ENCODE data around the gene ZCCHC2. TPM values are rescaled to one million over a fixed set of nuclear protein-coding genes. Genes with fewer than 3 reads are reported as not detected.

The ZCCHC2 gene
- total and polyA plus RNA-seq, 2 of the 13 experiments (the other 11 are each of a cell fraction or from before 2014, with no cell fraction given), result 62.5 to 76.1 TPM

DNA sequence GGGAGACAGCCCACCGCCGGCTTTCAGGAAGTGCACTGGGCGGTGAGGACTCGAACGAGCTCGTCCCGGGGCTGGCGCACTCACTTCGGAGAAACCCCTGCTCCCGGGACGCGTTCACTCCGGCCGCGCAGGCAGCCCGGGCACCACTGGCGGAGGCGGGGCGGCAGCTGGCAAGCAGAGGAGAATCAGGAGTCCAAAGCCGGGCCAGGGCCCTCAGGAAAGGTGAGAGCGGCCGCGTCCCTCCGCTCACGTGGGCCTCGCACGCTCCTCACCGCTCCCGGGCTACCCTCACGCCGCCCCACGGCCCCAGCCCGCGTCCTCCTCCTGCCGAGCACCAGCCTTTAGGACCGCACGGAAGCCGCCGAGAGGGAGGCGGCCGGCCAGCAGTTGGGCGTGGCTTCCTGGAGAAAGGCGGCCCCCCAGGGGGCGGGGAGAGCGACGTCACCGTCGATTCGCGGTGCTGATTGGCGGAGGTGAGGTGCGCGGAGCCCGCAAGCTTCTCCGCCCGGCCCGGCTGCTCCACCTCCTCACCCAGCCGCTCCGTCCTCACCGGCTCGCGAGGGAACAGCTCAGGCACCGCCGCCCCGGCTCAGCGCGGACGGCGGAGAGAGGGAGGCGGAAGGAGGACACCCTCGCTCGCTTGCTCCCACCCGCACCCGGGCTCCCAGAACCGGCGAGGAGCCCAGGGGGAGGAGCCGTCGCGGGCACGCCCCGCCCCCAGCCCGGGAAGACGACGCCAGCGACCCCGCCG, at the start of gene ZCCHC2 (continued):
- TF ChIP-seq, protein P1, sequence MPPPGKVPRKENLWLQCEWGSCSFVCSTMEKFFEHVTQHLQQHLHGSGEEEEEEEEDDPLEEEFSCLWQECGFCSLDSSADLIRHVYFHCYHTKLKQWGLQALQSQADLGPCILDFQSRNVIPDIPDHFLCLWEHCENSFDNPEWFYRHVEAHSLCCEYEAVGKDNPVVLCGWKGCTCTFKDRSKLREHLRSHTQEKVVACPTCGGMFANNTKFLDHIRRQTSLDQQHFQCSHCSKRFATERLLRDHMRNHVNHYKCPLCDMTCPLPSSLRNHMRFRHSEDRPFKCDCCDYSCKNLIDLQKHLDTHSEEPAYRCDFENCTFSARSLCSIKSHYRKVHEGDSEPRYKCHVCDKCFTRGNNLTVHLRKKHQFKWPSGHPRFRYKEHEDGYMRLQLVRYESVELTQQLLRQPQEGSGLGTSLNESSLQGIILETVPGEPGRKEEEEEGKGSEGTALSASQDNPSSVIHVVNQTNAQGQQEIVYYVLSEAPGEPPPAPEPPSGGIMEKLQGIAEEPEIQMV (CRISPR knock-in tag; IDR thresholded peaks at IDR 0.05; ENCODE audit: low read depth), result peak; percentile 88
- TF ChIP-seq ZNF572 (CRISPR knock-in tag; IDR thresholded peaks at IDR 0.05) (no peak), ZNF780A (CRISPR knock-in tag; IDR thresholded peaks at IDR 0.05) (peak; percentile 92), ZNF777 (CRISPR knock-in tag; IDR thresholded peaks at IDR 0.05) (no peak; the same call in 1 of the 2 replicates), XBP1 (CRISPR knock-in tag; IDR thresholded peaks at IDR 0.05) (no peak), ZSCAN21 (CRISPR knock-in tag; IDR thresholded peaks at IDR 0.05; ENCODE audit: borderline replicate concordance) (peak; percentile 95), RORA (CRISPR knock-in tag; IDR thresholded peaks at IDR 0.05) (no peak), SALL1 (CRISPR knock-in tag; IDR thresholded peaks at IDR 0.05) (peak; percentile 96), YY1 (IDR thresholded peaks at IDR 0.05; ENCODE audit: insufficient read depth, insufficient replicate concordance, low read depth, low read length) (peak; percentile 53), YEATS2 (CRISPR knock-in tag; IDR thresholded peaks at IDR 0.05; ENCODE audit: borderline replicate concordance) (peak; percentile 84), SSRP1 (CRISPR knock-in tag; IDR thresholded peaks at IDR 0.05) (peak; percentile 92), ZNF17 (CRISPR knock-in tag; IDR thresholded peaks at IDR 0.05) (no peak), ZNF101 (CRISPR knock-in tag; IDR thresholded peaks at IDR 0.05; ENCODE audit: borderline replicate concordance, low read depth) (0 out of 2 replicates have a peak, but pooled peaks have one; percentile 77), PLSCR1 (CRISPR knock-in tag; IDR thresholded peaks at IDR 0.05; ENCODE audit: borderline replicate concordance) (no peak), MNT (IDR thresholded peaks at IDR 0.05) (peak; percentile 25; the same call in 1 of the 2 replicates), ZNF839 (CRISPR knock-in tag; IDR thresholded peaks at IDR 0.05; ENCODE audit: borderline replicate concordance) (peak; percentile 92; the same call in 1 of the 2 replicates), NR2F6 (IDR thresholded peaks at IDR 0.05) (no peak), NR2F6 (CRISPR knock-in tag; IDR thresholded peaks at IDR 0.05) (peak; percentile 51), ZNF737 (CRISPR knock-in tag; IDR thresholded peaks at IDR 0.05; ENCODE audit: borderline replicate concordance) (no peak)
- TF ChIP-seq, protein P2, sequence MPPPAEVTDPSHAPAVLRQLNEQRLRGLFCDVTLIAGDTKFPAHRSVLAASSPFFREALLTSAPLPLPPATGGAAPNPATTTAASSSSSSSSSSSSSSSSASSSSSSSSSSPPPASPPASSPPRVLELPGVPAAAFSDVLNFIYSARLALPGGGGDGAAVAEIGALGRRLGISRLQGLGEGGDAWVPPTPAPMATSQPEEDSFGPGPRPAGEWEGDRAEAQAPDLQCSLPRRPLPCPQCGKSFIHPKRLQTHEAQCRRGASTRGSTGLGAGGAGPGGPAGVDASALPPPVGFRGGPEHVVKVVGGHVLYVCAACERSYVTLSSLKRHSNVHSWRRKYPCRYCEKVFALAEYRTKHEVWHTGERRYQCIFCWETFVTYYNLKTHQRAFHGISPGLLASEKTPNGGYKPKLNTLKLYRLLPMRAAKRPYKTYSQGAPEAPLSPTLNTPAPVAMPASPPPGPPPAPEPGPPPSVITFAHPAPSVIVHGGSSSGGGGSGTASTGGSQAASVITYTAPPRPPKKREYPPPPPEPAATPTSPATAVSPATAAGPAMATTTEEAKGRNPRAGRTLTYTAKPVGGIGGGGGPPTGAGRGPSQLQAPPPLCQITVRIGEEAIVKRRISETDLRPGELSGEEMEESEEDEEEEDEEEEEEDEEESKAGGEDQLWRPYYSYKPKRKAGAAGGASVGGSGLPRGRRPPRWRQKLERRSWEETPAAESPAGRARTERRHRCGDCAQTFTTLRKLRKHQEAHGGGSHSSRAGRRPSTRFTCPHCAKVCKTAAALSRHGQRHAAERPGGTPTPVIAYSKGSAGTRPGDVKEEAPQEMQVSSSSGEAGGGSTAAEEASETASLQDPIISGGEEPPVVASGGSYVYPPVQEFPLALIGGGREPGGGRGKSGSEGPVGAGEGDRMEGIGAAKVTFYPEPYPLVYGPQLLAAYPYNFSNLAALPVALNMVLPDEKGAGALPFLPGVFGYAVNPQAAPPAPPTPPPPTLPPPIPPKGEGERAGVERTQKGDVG (CRISPR knock-in tag; IDR thresholded peaks at IDR 0.05; ENCODE audit: borderline replicate concordance), result peak; percentile 91; the same call in 1 of the 2 replicates
- TF ChIP-seq, protein P3, sequence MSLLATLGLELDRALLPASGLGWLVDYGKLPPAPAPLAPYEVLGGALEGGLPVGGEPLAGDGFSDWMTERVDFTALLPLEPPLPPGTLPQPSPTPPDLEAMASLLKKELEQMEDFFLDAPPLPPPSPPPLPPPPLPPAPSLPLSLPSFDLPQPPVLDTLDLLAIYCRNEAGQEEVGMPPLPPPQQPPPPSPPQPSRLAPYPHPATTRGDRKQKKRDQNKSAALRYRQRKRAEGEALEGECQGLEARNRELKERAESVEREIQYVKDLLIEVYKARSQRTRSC (CRISPR knock-in tag; IDR thresholded peaks at IDR 0.05; ENCODE audit: low read depth), result no peak; the same call in 1 of the 2 replicates
- TF ChIP-seq, protein P4, sequence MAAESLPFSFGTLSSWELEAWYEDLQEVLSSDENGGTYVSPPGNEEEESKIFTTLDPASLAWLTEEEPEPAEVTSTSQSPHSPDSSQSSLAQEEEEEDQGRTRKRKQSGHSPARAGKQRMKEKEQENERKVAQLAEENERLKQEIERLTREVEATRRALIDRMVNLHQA (CRISPR knock-in tag; IDR thresholded peaks at IDR 0.05), result no peak
